H1 (cell line): Measurements from ENCODE around the gene RAPGEF1. TPM values are rescaled to one million over a fixed set of nuclear protein-coding genes. Genes with fewer than 3 reads are reported as not detected.

Experiments used
- CTCF ChIA-PET: fragments of 300-600 bp; sonication (Branson Sonifier 250); formaldehyde crosslinking; loops from one replicate; lab custom pipeline; 2021; ENCODE audit not compliant: partially characterized antibody; lab: Charles Lee
- POLR2A ChIA-PET: fragments of 300-600 bp; sonication (Branson Sonifier 250); formaldehyde crosslinking; loops from one replicate; lab custom pipeline; 2021; ENCODE audit warnings: inconsistent platforms; ENCODE audit not compliant: partially characterized antibody; lab: Charles Lee
- DNase-seq, 2 experiments: peaks; one replicate each; pipeline versions ENCODE4 v3.0.0 to v3.0.0-alpha.2; 2010 to 2022; ENCODE audit warnings: low spot score in 2 of 2, low read depth in 1 of 2, mixed read lengths in 1 of 2
- FAIRE-seq: peaks from 2 replicates; lab custom pipeline; 2011; peaks lifted over from hg19 to GRCh38; lab: Jason Lieb, UNC
- H2AFZ ChIP-seq: 2 replicates; pipeline ENCODE4 v1.8.1; 2012; ENCODE audit warnings: low read length, inconsistent platforms
- H2AK5ac ChIP-seq: 2 replicates; pipeline ENCODE4 v1.6.1; 2013; ENCODE audit warnings: low read depth, low read length
- H2BK120ac ChIP-seq: replicated peaks from 2 replicates; pipeline ENCODE3; 2013; ENCODE audit warnings: low read depth, low read length, inconsistent platforms
- H2BK12ac ChIP-seq: 2 replicates; pipeline ENCODE4 v1.6.1; 2013; ENCODE audit warnings: low read depth, low read length
- H2BK15ac ChIP-seq: 2 replicates; pipeline ENCODE4 v1.6.1; 2013; ENCODE audit warnings: low read length
- H2BK20ac ChIP-seq: 2 replicates; pipeline ENCODE4 v1.6.1; 2013; ENCODE audit warnings: low read length
- H2BK5ac ChIP-seq: 2 replicates; pipeline ENCODE4 v1.6.1; 2013; ENCODE audit warnings: low read depth, low read length
- H3K14ac ChIP-seq: 2 replicates; pipeline ENCODE4 v1.6.1; 2013; ENCODE audit warnings: inconsistent platforms; ENCODE audit not compliant: insufficient read length
- H3K18ac ChIP-seq: 2 replicates; pipeline ENCODE4 v1.6.1; 2013; ENCODE audit warnings: low read length; ENCODE audit errors: extremely low read depth
- H3K23ac ChIP-seq: 2 replicates; pipeline ENCODE4 v1.6.1; 2013; ENCODE audit warnings: inconsistent platforms; ENCODE audit not compliant: insufficient read length
- H3K23me2 ChIP-seq: 2 replicates; pipeline ENCODE4 v1.6.1; 2013; ENCODE audit warnings: low read depth, low read length
- H3K27ac ChIP-seq: 2 replicates; pipeline ENCODE4 v1.6.1; 2011; ENCODE audit warnings: low read depth, low read length, inconsistent platforms
- H3K27me3 ChIP-seq, 4 experiments: replicated peaks in 1 of 4; 1 replicate in 1 of 4; 2 replicates in 3 of 4; pipeline versions ENCODE4 v1.6.1 to v1.8.1; 2011 to 2013; ENCODE audit warnings: low read length in 3 of 4, mild to moderate bottlenecking in 3 of 4, inconsistent platforms in 2 of 4, mixed read lengths in 2 of 4, moderate library complexity in 1 of 4; ENCODE audit not compliant: control insufficient read depth in 3 of 4, insufficient read depth in 3 of 4; ENCODE audit errors: extremely low read depth in 1 of 4
- H3K36me3 ChIP-seq, 4 experiments: 2 replicates each; pipeline versions ENCODE4 v1.6.1 to v1.8.1; 2011 to 2013; ENCODE audit warnings: mild to moderate bottlenecking in 4 of 4, low read length in 3 of 4, moderate library complexity in 2 of 4, control low read depth in 1 of 4, inconsistent platforms in 1 of 4; ENCODE audit not compliant: insufficient read depth in 4 of 4, control insufficient read depth in 2 of 4
- H3K4ac ChIP-seq: replicated peaks from 2 replicates; pipeline ENCODE3; 2013; ENCODE audit warnings: low read length, low read depth, mixed read lengths, inconsistent platforms; ENCODE audit not compliant: insufficient read length
- H3K4me1 ChIP-seq, 4 experiments: replicated peaks in 1 of 4; 1 replicate in 1 of 4; 2 replicates in 3 of 4; pipeline versions ENCODE4 v1.6.1 to v1.8.1; 2011 to 2013; ENCODE audit warnings: low read length in 3 of 4, inconsistent platforms in 2 of 4, mixed read lengths in 1 of 4; ENCODE audit not compliant: insufficient read depth in 4 of 4, control insufficient read depth in 3 of 4
- H3K4me2 ChIP-seq, 2 experiments: 2 replicates each; pipeline versions ENCODE4 v1.6.1 to v1.8.1; 2011 to 2013; ENCODE audit warnings: low read depth in 2 of 2, low read length in 2 of 2, control low read depth in 1 of 2, inconsistent platforms in 1 of 2, mild to moderate bottlenecking in 1 of 2; ENCODE audit not compliant: insufficient read depth in 1 of 2
- H3K4me3 ChIP-seq, 4 experiments: fragments of 200-600, 300-600 bp in 1 of 4; sonication (generic), shearing (Covaris generic), sonication (Bioruptor Twin) in 1 of 4; 2 replicates each; pipeline versions ENCODE4 v1.5.1 to v1.8.1; 2011 to 2016; ENCODE audit warnings: low read length in 4 of 4, low read depth in 3 of 4, control low read depth in 2 of 4, inconsistent platforms in 2 of 4, mild to moderate bottlenecking in 2 of 4, mixed read lengths in 1 of 4, moderate library complexity in 1 of 4; ENCODE audit not compliant: insufficient read depth in 2 of 4; ENCODE audit errors: extremely low read depth in 1 of 4
- H3K56ac ChIP-seq: replicated peaks from 2 replicates; pipeline ENCODE3; 2013; ENCODE audit warnings: low read depth, mild to moderate bottlenecking, mixed read lengths, low read length, inconsistent platforms; ENCODE audit not compliant: insufficient read length
- H3K79me1 ChIP-seq: 2 replicates; pipeline ENCODE4 v1.6.1; 2013; ENCODE audit warnings: low read depth, low read length, control low read depth
- H3K79me2 ChIP-seq, 2 experiments: 2 replicates each; pipeline versions ENCODE4 v1.6.1 to v1.8.1; 2012 to 2013; ENCODE audit warnings: low read length in 2 of 2, mild to moderate bottlenecking in 2 of 2, inconsistent platforms in 1 of 2; ENCODE audit not compliant: insufficient read depth in 2 of 2, control insufficient read depth in 1 of 2
- H3K9ac ChIP-seq, 4 experiments: replicated peaks in 1 of 4; 1 replicate in 1 of 4; 2 replicates in 3 of 4; pipeline versions ENCODE4 v1.6.1 to v1.8.1; 2011 to 2013; ENCODE audit warnings: low read depth in 3 of 4, low read length in 3 of 4, control low read depth in 2 of 4, mild to moderate bottlenecking in 2 of 4, moderate library complexity in 2 of 4, inconsistent platforms in 1 of 4; ENCODE audit errors: extremely low read depth in 1 of 4
- H3K9me3 ChIP-seq, 2 experiments: 2 replicates each; pipeline versions ENCODE4 v1.6.1 to v1.8.1; 2012 to 2013; ENCODE audit warnings: mild to moderate bottlenecking in 2 of 2, moderate library complexity in 2 of 2, control low read depth in 1 of 2, inconsistent platforms in 1 of 2, low read depth in 1 of 2, low read length in 1 of 2, mixed read lengths in 1 of 2; ENCODE audit not compliant: insufficient read depth in 2 of 2
- H4K20me1 ChIP-seq, 2 experiments: replicated peaks in 1 of 2; 2 replicates each; pipeline versions ENCODE3 to v1.8.1; 2011 to 2013; ENCODE audit warnings: inconsistent platforms in 2 of 2, low read length in 2 of 2, mild to moderate bottlenecking in 1 of 2; ENCODE audit not compliant: insufficient read depth in 2 of 2, control insufficient read depth in 1 of 2
- H4K5ac ChIP-seq: 2 replicates; pipeline ENCODE4 v1.6.1; 2013; ENCODE audit warnings: low read length, low read depth, mixed read lengths, inconsistent platforms; ENCODE audit not compliant: insufficient read length
- H4K8ac ChIP-seq: 2 replicates; pipeline ENCODE4 v1.8.0; 2013; ENCODE audit warnings: mild to moderate bottlenecking, moderate library complexity, low read length, inconsistent platforms; ENCODE audit not compliant: insufficient read depth; ENCODE audit errors: extremely low read depth
- H4K91ac ChIP-seq: replicated peaks from 2 replicates; pipeline ENCODE3; 2013; ENCODE audit warnings: low read length, mixed read lengths, inconsistent platforms; ENCODE audit not compliant: insufficient read length
- CHD1 ChIP-seq: IDR thresholded peaks from 2 replicates; pipeline ENCODE4 v1.6.1; 2012; ENCODE audit warnings: low read depth, low read length, improper control_type of control experiment
- CHD2 ChIP-seq: IDR thresholded peaks from 2 replicates; pipeline ENCODE4 v1.6.1; 2012; ENCODE audit warnings: low read length, improper control_type of control experiment
- CTCF ChIP-seq, 3 experiments: IDR thresholded peaks; 1 replicate in 2 of 3; 2 replicates in 1 of 3; pipeline versions ENCODE4 v1.5.1 to v1.6.1; 2011; ENCODE audit warnings: low read length in 3 of 3, mild to moderate bottlenecking in 3 of 3, inconsistent platforms in 2 of 3, low read depth in 1 of 3, moderate library complexity in 1 of 3; ENCODE audit not compliant: insufficient read depth in 1 of 3; ENCODE audit errors: control extremely low read depth in 1 of 3
- EGR1 ChIP-seq: IDR thresholded peaks from 2 replicates; pipeline ENCODE4 v1.6.1; 2011; ENCODE audit warnings: low read depth, low read length, borderline replicate concordance
- EP300 ChIP-seq, 2 experiments: IDR thresholded peaks; 1 replicate in 1 of 2; 2 replicates in 1 of 2; pipeline ENCODE4 v1.6.1; 2011 to 2012; ENCODE audit warnings: low read depth in 2 of 2, low read length in 2 of 2, mild to moderate bottlenecking in 2 of 2, borderline replicate concordance in 1 of 2, inconsistent platforms in 1 of 2, moderate library complexity in 1 of 2
- GTF2F1 ChIP-seq: IDR thresholded peaks from 2 replicates; pipeline ENCODE4 v1.6.1; 2012; ENCODE audit warnings: low read depth, low read length, improper control_type of control experiment, borderline replicate concordance
- KDM4A ChIP-seq: IDR thresholded peaks from one replicate; pipeline ENCODE4 v1.7.1; 2012; ENCODE audit warnings: low read depth, mild to moderate bottlenecking, moderate library complexity, low read length, inconsistent platforms; ENCODE audit not compliant: severe bottlenecking
- NANOG ChIP-seq: IDR thresholded peaks from 2 replicates; pipeline ENCODE4 v1.6.1; 2011; ENCODE audit warnings: low read length, low read depth, mild to moderate bottlenecking, inconsistent platforms; ENCODE audit not compliant: insufficient read depth, poor library complexity, severe bottlenecking
- POU5F1 ChIP-seq: IDR thresholded peaks from 2 replicates; pipeline ENCODE4 v1.6.1; 2011; ENCODE audit warnings: low read depth, mild to moderate bottlenecking, low read length, moderate library complexity
- TCF12 ChIP-seq: IDR thresholded peaks from 2 replicates; pipeline ENCODE4 v1.6.1; 2011; ENCODE audit warnings: low read depth, mild to moderate bottlenecking, low read length
- WGBS, 2 experiments: shearing (Covaris generic) in 1 of 2; methylation state at CpG; one replicate each; pipeline versions ENCODE4 v1.1.6 to v1.1.7; 2013 to 2015; ENCODE audit warnings: low lambda C conversion rate in 2 of 2, mixed read lengths in 2 of 2, inconsistent platforms in 1 of 2, low coverage in 1 of 2, missing lambda C conversion rate in 1 of 2; ENCODE audit not compliant: insufficient replicate concordance in 2 of 2, insufficient coverage in 1 of 2, insufficient read length in 1 of 2; ENCODE audit errors: extremely low coverage in 1 of 2, missing lambda C conversion rate in 1 of 2; 5-methylcytosine and 5-hydroxymethylcytosine counted together
- polyA plus RNA-seq, 7 experiments: library from polyadenylated mRNA; depleted of rRNA in 3 of 7; stranded (reverse) in 5 of 7; unstranded in 2 of 7; fragments of >200 nt in 5 of 7; fragments of 200-250 nt in 2 of 7; gene quantifications; 1 replicate in 5 of 7; 2 replicates in 1 of 7; 4 replicates in 1 of 7; pipeline versions ENCODE4 v1.2.1 to v1.2.3, GENCODE V29; 2011 to 2013; ENCODE audit warnings: missing spikeins in 2 of 7, mixed read lengths in 2 of 7
- total RNA-seq: library from RNA; stranded (reverse); fragmentation: NEBNext Ultra II Directional; extraction: Animal tissue kit (Norgen Biotek cat#: 25700); gene quantifications from 2 replicates; pipeline ENCODE4 v1.2.1, GENCODE V29; 2021

The RAPGEF1 gene
- total and polyA plus RNA-seq, 2 of the 8 experiments (the other 6 are each of a cell fraction or from before 2014, with no cell fraction given): 29.7 to 78.9 TPM

GRCh38 chr9:131772940-131773339 is 33.1 kb upstream of the RAPGEF1 start:
- WGBS, 2 experiments: 96% methylated on average over 3 of the region's 3 CpGs; no CpG with 5 or more reads in 1 of the 2 experiments
- no peak overlapping the region for H4K8ac ChIP-seq
- H2BK5ac ChIP-seq: no peak overlapping the region
- TF ChIP-seq EGR1: no peak
- TF ChIP-seq CHD2: no peak
- TF ChIP-seq CTCF (IDR thresholded peaks at IDR 0.05; ENCODE audit: control extremely low read depth in 1 of 3, insufficient read depth in 1 of 3, low read depth in 1 of 3, low read length in 3 of 3): no peak
- TF ChIP-seq KDM4A: no peak
- no peak for TF ChIP-seq NANOG
- no peak for TF ChIP-seq EP300 (IDR thresholded peaks at IDR 0.05; ENCODE audit: borderline replicate concordance in 1 of 2, low read depth in 2 of 2, low read length in 2 of 2)
- no peak for TF ChIP-seq TCF12
- TF ChIP-seq GTF2F1: no peak
- TF ChIP-seq POU5F1: no peak
- no peak for TF ChIP-seq CHD1
- H3K9ac ChIP-seq: no peak overlapping the region
- ChIA-PET CTCF (no interaction called here), POLR2A (no interaction called here)
- peaks cover 0 to 1% of the 10 kb centered on the region in 2 experiments for H4K20me1 ChIP-seq
- H2AK5ac ChIP-seq: no peak overlapping the region
- H3K4me2 ChIP-seq: no peak overlapping the region
- DNase-seq: no peak
- H2BK12ac ChIP-seq: no peak overlapping the region
- no peak overlapping the region for H3K27ac ChIP-seq
- H3K56ac ChIP-seq: no peak overlapping the region
- no peaks in the 10 kb centered on the region; a peak in 1 of 7 replicates for H3K4me1 ChIP-seq
- H3K18ac ChIP-seq: no peak overlapping the region
- no peak overlapping the region for H3K4ac ChIP-seq
- H3K27me3 ChIP-seq: no peaks in the 10 kb centered on the region
- no peaks in the 10 kb centered on the region for H3K9me3 ChIP-seq
- H4K5ac ChIP-seq: no peak overlapping the region
- H3K23ac ChIP-seq: no peak overlapping the region
- H3K23me2 ChIP-seq: no peaks in the 10 kb centered on the region
- no peak overlapping the region for H2AFZ ChIP-seq
- FAIRE-seq: no peak
- no peak overlapping the region for H2BK120ac ChIP-seq
- no peak overlapping the region for H4K91ac ChIP-seq
- H3K14ac ChIP-seq: no peak overlapping the region
- no peak overlapping the region for H3K4me3 ChIP-seq
- H2BK20ac ChIP-seq: no peak overlapping the region
- H3K79me1 ChIP-seq: no peaks in the 10 kb centered on the region
- no peaks in the 10 kb centered on the region for H3K79me2 ChIP-seq
- H2BK15ac ChIP-seq: no peak overlapping the region
- H3K36me3 ChIP-seq: no peaks in the 10 kb centered on the region
